Measurements from ENCODE around the gene CLCN5. TPM values are rescaled to one million over a fixed set of nuclear protein-coding genes. Genes with fewer than 3 reads are reported as not detected.
A peak's percentile ranks its signal among the peaks of the same experiment; 100 is the strongest.
"Not testable (repeated sequence)": the region's sequence is repeated elsewhere in the genome, so short reads cannot be mapped to it uniquely, and the experiment has no call there.

CLCN5 gene
- total RNA-seq, 1 donor from 2014 or later = 18.9 TPM

DNA sequence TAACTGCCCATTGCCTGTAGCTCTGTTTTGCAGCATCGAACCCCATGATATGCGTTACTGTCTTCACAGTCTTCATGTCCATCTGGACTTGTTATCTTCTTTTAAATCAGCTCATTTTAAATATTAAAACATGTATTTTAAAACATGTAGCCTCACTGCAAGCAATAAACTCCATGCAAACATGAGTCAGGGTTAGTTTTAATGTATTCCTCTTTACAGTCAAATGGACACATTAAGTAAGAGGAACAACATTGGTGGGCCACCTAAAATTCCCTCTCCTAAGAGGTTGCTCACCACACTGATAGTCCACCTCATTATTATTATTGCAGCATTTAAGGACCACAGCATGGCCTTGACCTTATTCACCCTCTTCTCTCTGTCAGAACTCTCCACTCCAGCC lies 74.1 kb downstream of the CLCN5 start:
- DNase-seq = no peak

DNA sequence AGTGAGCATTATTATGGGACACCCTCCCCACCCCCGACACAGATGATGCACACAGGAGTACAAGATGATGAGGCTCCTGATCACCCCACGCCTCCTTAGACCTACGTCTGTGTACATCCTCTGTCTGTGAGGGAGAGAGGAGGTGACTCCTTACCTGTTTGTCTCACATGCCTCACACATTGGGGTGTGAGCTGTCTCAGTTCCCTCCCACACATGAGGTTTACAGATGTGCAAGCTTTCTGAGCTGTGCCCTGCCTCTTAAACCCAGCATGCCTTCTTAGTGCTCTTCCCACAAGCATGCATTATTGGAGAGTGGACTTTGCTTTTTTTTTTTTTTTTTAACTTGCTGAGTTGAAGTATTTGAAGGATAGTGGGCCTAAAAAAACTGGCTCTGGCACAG lies 76.7 kb downstream of the CLCN5 start:
- DNase-seq = no peak

DNA sequence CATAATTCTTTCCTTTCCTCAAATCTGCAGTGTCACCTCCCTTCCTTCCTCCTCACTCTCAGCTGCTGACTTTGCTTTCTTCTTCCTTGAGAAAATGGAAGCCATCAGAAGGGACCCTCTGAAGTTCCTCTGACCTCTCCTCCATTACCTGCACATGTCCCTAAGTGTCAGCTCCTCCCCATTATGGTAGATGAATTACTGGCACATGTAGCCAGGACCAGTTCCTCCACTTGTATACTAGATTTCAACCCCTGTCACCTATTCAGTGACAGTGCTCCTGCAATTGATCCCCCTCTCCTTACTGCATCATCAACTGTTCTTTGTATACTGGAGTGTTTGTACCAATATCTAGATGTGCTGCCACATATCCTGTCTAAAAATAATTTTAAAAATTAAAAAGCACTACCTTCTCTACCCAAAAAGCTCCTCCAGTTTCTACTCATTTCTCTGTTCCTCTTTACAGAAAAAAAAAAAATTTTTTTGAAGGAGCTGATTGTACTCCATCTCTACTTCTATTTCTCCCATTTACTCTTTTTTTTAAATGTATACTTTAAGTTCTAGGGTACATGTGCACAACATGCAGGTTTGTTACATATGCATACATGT lies 78.6 kb downstream of the CLCN5 start:
- DNase-seq = no peak

DNA sequence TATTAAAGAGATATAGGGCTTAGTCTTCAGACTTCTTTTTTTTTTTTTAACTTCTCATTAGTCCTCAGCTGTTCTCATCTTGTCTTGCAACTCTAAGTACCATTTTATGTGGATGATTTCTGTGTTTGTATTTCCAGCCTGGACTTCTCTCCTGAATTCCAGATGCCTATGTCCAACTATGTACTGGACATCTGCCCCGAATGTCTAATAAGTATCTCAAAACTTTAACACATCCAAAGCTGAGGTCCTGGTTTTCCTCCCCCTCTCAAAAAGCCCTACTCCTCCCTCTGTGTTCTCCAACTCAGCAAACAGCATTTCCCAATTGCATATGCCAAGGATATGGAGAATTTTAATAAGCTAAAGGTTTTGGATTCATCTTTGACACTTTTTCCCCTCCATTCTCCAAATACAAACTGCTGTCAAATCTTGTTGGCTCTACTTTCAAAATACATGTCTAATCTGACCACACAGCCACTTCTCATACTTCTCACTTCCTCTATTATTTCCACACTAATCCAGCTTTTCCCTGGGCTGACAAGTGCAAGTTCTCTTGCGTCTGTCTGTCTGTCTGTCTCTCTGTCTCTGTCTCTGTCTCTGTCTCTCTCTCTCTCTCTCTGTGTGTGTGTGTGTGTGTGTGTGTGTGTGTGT lies 79.8 kb downstream of the CLCN5 start:
- peak; percentile 8 for DNase-seq

DNA sequence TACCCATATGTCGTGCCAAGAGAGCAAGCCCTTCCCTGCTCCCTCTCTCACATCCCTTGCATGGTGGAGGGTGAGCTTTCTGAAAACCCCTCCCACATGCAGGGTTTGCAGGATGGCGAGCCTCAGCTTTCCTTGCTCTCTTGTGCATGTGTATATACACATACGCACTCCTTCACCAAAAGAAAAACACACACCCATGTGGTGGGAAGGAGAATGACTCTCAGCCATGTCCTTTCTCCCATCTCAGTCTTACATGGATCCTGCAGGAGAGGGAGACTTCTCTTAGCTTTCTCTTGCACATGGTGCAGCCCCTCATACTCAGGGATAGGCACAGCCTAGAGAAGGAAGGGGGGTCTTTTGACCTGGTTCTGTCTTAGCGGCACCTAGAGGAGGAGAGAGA lies 81.1 kb downstream of the CLCN5 start:
- no peak for DNase-seq

DNA sequence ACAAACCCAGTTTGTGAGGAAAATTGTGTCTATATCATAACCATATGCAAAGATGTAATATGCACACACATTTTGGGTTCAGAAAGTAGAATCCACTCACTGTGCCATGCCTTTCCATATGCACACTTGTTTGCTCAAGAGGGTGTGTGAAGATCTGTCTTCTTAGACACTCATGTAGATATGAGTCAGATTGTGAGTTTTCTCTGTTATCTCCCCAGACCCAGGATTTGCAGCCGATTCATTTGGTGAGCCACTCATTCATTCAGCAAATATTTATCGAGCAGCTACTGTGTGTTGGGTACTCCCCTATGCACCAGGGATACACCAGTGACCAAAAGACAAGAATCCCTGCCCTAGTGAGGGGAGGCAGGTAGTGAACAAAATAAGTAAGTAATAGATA lies 81.5 kb downstream of the CLCN5 start:
- DNase-seq = no peak

DNA sequence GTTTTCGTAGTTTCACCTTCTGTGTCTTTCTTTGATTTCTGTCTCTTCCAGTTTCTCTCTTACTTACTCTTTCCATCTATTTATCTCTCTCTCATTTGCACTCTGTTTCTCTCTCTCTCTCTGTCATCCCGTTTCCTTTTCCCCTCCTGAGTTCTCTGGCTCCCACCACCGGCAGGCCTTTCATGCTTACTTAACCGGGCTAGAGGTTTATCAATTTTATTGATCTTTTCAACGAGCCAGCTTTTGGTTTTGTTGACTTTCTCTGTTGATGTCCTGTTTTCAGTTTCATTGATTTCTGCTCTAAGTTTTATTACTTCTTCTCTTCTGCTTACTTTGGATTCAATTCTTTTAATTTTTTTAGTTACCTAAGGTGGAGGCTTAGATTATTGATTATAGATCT lies 103.2 kb downstream of the CLCN5 start:
- not testable (repeated sequence) for DNase-seq

DNA sequence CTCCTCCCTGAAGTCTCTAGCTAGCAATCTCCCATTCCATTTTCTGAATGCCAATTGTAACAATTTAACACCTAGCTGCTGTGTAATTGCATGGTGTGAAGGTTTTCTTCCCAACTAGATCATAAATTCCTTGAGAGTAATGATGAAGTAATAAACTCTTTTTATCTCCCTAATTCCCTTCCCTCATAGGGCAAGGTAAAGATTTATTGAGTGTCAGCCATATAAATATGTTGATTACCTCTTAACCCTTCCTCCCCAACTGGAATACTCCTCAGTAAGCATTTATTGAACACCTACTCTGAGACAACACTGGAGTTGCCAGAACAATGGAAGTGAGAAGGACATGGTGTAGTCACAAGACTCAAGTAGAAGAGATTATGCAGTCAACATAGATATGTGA lies 112.7 kb downstream of the CLCN5 start:
- DNase-seq = no peak

DNA sequence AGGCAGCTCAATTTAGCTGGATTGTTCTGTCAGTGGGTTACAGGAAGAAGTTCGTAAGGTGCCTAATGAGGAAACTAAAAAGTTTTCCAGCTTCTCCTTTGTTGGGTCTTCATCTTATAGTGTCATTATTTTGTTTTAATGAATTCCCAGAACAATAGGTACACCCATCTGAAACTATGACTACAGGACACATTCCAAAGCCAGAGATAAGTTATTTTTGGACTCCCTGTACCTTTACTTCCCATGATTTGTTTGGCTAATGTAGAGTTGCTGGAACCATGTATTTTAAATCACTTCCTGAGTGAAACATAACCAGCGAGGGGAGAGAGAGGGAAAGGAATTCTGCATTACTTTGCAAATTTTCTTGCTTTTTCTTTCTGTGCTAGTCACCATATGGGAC lies 114.0 kb downstream of the CLCN5 start:
- peak; percentile 6 for DNase-seq

DNA sequence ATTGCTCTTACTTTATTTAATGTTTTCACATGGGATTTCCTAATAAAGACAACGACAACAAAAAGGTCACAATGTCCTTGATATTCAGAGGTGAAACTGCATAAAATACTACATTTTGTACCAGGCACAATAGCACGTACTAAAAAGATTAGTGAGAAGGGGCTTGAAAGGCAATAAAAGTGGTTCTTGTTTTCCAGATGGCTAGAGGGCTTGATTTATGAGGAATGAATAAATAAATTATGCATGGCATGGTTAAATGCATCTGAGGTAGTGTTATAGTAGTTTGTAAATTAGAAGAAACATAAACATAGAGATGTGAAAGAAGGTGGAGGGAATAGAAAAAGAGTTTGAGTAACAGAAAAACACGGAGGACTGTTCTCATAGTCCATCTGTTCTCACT lies 123.4 kb downstream of the CLCN5 start:
- DNase-seq = no peak

DNA sequence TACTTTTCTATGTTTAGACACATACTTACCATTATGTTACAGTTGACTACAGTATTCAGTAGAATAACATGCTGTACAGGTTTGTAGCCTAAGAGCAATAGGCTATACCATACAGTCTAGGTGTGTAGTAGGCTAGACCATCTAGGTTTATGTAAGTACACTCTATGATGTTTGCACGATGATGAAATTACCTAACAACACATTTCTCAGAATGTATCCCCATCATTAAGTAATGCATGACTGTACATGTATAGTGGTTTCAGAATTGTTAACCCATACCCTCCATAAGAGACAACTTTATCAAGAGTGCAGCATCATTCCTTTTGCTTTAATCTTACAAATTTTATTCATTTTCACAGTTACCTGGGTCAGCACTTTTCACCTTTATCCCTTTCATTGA lies 126.8 kb downstream of the CLCN5 start:
- DNase-seq = no peak

DNA sequence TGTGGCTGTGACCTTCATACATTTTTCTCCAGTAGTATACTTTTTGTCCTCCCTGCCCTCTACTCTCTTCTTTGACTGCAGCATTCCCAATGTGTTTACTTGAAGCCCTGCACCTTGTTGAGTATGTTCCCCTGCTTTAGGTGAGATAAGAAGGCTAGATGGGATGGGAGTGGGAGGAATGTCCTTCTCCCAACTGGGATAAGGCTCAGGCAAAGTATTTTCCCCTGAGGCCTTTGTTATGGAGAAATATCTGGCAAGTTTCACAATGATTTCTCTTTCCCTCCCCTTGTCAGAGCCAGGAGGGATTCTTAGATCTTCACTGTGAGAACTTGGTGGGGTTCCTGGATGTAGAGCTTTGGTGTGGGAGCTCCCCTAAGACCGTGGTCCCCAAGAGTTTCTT lies 131.8 kb downstream of the CLCN5 start:
- DNase-seq = no peak

DNA sequence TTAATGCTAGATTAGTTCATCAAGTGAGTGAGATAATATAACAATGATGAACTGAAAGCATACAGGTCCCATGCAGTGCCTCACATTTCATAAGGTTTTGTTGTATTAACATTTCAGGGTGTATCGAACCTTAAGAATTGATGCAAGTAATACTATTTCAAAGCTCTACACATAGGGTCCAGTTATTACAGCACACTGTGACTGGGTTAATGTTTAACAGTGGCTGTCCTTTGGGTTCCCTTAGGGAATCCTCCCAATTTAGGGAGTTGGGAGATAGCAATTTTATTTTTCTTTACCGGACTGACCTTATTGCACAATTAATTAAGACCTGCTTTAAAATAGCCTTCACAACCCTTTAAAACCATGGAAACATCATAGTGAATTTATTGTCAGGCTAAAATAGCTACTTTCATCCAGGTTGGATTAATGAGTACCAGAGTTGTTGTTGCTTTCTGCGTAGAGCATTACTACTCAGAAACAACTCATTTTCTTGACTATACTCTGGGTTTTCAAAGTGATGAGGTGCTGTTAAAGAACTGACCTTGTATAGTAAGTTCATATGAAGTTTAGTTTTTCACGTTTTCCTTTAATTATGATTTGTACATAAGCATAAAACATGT lies 144.0 kb downstream of the CLCN5 start:
- DNase-seq = no peak

DNA sequence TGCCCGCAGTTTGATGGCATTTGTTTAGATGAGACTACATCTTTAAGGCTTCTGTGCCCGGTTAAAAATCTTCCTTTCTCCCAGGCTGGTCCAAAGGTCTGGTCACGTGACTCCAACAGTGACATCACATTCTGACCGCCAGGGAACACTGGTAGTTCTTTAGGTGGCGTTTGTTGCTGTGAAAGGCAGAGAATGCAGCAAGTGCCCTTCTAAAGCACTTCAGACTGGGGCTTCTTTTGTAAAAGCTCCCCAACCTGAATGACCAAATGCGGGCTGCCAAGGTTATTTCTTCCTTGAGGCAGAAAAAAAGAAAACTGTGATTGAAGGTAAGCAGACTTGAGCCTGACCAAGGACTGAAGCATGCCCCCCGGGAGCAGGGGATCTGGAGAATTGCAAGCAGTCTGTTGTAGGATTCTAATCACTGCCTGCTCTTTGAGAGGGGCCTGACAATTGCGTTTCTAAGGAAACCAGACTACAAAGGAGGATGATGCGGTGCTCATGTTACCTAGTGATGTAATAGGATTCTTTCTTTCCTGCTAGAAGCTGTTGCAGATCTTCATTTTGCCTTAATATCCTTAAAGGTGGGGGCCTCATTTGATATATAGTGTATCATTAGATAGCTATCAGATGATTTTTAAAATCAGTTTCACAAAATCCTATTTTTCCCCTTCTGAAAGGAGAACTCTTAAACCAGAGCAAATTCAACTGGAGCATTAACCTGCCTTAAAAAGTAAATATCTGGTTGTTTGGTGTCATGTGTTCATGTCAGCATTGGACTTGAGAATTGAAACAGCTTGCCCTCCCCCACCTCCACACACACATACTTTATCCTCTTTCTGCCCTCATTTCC lies 145.3 kb downstream of the CLCN5 start:
- DNase-seq = no peak

DNA sequence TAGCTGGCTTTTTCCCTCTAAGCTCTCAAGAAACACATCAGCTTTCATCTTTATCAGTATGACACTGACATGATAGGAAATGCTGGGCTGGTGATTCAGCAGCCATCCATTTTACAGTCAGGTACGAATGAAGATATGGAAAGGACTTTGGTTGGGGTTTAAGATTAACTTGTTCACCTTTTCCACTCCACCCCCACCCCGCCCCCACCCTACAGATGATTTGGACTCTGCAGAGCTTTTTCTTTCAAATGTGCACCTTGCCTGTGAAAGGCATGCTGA lies 145.8 kb downstream of the CLCN5 start:
- no peak for DNase-seq

DNA sequence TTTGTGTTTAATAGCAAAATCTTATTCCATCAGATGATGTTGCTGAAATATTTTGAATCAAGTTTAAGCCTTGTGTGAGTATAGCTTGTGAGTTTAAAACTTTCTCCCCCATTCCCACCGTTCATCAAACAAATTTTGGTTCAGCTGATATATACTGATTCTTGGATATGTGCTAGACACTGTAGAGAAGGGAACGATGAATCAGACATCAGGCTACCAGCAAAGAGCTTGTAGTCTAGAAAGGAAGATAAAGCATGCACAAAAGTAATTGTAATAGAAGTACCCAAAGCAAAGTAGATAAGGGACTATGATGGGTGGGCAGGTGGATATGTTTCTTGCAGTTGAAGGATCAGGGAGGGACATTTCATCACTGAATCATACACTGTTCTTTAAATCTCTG lies 146.5 kb downstream of the CLCN5 start:
- no peak for DNase-seq

DNA sequence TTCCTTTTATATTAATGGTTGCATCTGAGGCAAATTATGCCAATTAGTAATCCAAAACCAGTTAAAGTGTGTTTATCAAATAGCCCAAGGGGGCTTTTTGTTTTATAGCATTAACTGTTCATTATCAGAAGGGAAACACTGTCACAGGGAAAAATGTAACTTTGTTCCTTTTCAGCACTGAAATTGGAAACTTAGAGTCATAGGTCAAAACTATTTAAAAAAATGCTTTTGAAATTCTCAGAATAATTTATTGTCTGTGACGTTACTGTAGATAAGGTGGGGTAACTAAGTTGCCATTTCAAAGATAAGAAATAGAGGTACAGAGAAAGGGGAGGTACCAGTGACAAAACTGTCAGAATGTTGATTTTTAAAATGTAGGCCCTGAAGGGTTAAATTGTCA lies 149.1 kb downstream of the CLCN5 start:
- DNase-seq = no peak

DNA sequence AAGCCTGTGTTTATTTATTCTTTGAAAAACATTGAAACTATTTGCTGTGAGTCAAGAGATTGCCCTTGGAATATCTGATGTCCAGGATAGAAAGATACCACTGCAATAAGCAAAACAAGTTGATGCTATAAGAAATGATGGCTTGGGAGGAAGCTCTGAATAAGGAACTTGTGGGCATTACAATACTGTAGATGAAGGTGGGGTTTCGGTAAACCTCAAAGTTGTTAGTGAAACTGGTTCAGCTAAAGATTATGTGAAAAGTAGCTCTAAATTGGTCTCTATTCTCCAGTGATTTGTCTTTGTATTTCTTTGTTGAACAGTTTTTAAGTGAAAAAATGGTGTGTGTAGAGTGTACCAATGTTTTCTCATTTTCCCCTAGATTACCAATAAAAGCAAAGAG lies 149.7 kb downstream of the CLCN5 start:
- no peak for DNase-seq

DNA sequence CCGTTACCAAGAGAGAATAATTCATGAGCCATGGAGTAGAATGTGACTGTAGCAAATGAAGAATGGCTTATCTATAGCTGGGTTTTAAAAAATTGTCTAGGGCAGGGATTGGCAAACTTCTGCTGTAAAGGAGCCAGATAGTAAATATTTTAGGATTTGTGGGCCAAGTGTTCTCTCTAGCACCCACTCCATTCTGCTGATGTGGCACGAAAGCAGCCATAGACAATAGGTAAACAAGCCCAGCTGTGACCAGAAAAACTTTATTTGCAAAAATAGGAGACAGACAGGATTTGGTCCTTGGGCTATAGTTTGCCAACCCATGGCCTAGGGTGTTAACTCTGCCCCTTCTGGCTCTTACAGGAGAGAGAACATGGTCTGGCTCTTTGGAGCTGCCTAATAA lies 151.2 kb downstream of the CLCN5 start:
- no peak for DNase-seq

DNA sequence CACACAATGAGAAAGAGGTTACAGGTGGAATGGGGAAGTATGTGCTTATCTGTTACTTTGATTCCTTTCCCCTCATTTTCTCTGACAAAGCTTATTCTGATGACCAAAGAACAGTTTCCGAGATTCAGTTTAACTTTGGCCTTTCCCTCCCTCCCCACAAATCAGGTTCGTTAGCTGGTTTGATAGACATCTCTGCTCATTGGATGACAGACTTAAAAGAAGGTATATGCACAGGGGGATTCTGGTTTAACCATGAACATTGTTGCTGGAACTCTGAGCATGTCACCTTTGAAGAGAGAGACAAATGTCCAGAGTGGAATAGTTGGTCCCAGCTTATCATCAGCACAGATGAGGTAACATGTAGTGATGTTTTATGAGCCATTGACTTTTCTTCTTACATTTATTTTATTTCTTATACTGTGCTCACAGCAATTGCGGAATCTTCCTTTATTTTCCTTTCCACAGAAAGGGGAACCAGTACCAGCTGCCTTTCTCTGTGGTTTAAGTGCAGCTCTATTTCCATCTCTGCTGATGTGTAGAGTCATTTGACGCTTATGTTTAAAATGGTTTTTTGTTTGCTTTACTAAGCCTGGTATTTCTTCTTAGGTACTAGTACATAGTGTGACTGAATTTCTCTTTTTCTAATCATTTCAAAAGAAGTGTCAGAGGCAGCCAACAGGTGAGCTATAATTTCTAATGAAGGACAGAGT lies 153.4 kb downstream of the CLCN5 start:
- DNase-seq = no peak

DNA sequence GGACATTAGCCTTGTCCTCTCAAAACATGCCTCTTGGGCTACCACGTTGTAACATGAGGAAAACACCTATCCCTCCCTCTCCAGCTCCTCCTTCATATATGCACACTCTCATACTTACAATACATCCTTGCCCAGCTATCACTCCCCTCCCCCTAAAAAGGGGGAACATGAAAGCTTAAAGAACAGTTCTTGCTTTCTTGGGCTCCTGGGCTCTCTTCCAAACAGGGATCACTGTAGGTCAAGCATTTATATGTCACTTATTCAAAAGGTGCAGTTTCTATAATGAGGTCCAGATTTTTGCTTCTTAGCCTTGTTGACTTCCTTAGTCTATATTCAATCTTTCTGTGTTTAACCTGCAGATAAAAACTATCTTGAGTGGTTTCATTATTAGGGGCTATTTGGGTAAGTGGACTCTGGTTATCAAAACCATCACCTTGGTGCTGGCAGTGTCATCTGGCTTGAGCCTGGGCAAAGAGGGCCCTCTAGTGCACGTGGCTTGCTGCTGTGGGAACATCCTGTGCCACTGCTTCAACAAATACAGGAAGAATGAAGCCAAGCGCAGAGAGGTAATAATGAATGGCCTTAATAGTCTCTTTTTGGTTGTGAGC lies 159.0 kb downstream of the CLCN5 start:
- DNase-seq = no peak

DNA sequence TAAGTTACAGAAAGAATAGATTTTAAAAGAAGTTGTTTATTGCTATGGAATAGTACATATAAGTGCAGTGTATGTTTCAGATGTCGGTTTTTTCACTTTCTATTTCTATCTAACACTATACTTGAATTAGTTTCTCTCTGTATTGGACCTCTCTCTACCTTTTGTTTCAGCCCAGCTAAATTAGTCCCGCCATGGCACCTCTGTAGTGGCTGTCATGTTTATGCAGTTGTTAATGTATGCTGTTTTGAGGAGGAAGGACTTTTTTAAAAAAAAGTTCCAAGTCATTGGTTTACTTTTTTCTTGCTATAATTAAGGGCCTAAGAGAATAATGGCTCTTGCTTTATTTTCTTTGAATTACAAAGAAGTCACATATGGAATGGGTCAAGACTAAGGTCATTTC lies 160.3 kb downstream of the CLCN5 start:
- no peak for DNase-seq

Data from skin of body (tissue), 2 donors.